ENCODE measurements around the gene LAMB1.

Gene LAMB1

DNA sequence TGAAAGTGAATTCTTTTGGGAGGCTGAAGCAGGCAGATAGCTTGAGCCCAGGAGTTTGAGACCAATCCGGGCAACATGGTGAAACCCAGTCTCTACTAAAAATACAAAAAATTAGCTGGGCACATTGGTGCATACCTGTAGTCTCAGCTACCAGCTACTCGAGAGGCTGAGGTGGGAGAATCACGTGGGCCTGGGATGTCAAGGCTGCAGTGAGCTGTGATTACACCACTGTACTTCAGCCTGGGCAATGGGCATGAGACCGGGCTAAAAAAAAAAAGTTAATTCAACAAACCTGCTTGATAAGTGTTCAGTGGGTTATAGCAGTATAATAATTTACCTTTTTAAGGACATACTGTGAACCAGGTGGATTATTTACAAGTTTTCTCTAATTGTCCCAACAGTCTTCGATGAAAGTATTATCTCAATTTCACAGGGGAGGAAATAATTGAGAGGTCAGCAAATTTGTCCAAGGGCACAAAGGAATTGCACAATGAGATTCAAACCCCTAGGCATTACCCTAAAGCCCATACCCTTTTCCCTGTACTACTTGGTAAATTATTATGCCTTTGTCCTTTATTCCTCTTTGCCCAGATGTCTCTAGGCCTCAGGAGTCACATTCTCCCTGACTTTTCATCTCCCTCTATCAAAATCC, 125.1 kb downstream of the LAMB1 start:
- no peak for DNase-seq (ENCODE audit: low read depth)

DNA sequence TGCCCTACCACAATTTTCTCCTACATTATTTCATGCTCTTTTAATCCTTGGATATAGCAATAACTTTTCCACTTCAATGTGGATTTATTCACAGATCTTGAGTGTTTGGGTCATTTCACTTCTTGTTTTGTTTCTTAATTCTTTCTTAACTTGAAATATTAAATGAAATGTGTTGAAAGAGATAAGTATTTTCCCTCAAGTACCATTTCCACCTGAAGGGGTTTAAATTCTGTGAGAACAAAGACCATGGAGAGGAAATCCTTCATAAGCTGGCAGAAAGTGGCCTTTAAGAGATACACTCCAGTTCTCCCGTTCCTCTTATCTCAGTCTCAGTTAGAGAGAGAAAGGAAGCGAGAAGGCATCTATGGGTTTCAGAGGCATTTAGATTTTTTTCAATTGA, 126.0 kb downstream of the LAMB1 start:
- no peak for DNase-seq (ENCODE audit: low read depth)

DNA sequence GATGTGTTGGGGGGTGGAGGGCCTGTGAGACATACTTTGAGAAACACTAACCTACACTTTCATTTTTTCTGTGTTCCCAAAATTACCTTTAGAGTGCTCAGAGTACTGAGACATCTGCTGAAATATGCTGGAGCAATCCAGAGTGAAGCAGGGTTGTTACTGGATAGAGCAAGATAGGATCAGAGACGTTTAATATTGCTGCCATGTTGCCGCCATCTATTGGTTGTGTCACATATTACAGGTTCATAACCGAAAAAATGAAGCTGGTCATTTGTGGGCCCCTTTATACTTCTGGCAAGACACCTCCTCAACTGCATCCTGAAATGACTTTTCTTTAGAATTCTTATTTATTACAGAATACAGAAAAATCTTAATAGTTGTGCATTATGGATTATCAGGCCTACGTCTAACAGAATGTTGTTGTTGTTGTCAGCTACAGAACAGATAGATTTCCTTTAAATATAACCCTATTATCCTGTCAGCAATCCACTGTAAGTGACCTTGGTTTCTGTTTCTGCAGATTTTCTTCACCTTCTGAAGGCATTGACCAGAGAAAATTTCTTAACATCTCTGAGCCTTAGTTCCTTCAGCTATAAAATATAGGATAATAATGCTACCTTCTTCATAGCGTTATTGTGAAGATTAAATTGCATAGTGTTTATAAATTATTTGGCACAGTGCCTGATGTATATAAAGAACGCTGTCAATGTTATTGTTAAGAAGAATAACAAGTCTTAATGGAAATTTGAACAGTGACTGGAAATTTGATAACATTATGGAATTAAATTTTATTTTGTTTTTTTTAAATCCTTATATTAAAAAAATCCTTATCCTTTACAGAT, 128.1 kb downstream of the LAMB1 start:
- DNase-seq (ENCODE audit: low read depth), result no peak

DNA sequence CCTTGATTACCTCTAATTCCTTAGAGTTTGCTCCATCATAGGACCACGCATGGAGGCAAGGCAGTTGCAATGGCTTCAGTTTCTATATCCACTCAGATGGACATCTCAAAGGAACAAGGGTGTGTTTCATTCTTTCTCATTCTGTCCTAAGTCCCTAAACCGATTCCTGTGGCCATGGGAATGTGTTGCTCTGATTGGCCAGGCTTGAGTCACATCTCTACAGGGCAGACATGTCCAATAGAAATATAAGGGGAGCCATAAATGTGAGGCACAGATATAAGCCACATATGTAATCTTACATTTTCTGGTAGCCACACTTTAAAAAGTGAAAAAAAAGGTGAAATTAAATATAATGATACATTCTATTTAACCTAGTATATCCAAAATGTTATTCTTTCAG, 128.8 kb downstream of the LAMB1 start:
- no peak for DNase-seq (ENCODE audit: low read depth)
